Prostate gland (tissue), 2 donors: Measurements from ENCODE around the gene C19orf33.

Experiments
- POLR2A ChIP-seq: fragments of 450-650 bp; IDR thresholded peaks from one replicate; pipeline ENCODE4 v1.6.1; 2016; ENCODE audit warnings: antibody characterized with exemption, mild to moderate bottlenecking
- TF ChIP-seq, protein P1 (sequence below), 4 experiments: fragments of 200-600 bp in 2 of 4; fragments of 450-650 bp in 2 of 4; sonication (generic) in 2 of 4; IDR thresholded peaks; 1 replicate in 3 of 4; 2 replicates in 1 of 4; pipeline ENCODE4 v1.5.1; 2016 to 2019; ENCODE audit warnings: antibody characterized with exemption in 4 of 4, mild to moderate bottlenecking in 2 of 4, moderate library complexity in 2 of 4

- TF ChIP-seq, protein P1, sequence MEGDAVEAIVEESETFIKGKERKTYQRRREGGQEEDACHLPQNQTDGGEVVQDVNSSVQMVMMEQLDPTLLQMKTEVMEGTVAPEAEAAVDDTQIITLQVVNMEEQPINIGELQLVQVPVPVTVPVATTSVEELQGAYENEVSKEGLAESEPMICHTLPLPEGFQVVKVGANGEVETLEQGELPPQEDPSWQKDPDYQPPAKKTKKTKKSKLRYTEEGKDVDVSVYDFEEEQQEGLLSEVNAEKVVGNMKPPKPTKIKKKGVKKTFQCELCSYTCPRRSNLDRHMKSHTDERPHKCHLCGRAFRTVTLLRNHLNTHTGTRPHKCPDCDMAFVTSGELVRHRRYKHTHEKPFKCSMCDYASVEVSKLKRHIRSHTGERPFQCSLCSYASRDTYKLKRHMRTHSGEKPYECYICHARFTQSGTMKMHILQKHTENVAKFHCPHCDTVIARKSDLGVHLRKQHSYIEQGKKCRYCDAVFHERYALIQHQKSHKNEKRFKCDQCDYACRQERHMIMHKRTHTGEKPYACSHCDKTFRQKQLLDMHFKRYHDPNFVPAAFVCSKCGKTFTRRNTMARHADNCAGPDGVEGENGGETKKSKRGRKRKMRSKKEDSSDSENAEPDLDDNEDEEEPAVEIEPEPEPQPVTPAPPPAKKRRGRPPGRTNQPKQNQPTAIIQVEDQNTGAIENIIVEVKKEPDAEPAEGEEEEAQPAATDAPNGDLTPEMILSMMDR (IDR thresholded peaks at IDR 0.05) = no peak
- no peak for TF ChIP-seq POLR2A
These were observed 47.9 kb downstream of the C19orf33 start for GRCh38 chr19:38351865-38352395.
